Naive thymus-derived CD8-positive, alpha-beta T cell (primary cell): ENCODE data around the gene KNDC1. TPM values are rescaled to one million over a fixed set of nuclear protein-coding genes. Genes with fewer than 3 reads are reported as not detected.

Experiments used
- ATAC-seq, 2 donors: fragments of 150-1000 bp; cut with Tn5 transposase in 1 of 2; sonication (Bioruptor Pico), chemical (Tn5 transposase) in 1 of 2; 1 replicate in 1 of 2; 2 replicates in 1 of 2; pipeline ENCODE4 v1.10.0; 2021; ENCODE audit warnings: mild to moderate bottlenecking in 2 of 2, moderate library complexity in 2 of 2
- POLR2A ChIA-PET: fragments of 350-600 bp; sonication (Branson Sonifier 250); formaldehyde crosslinking; loops from one replicate; lab custom pipeline; 2021; ENCODE audit warnings: antibody characterized with exemption; lab: Charles Lee
- DNase-seq, 10 donors: peaks; one replicate each; pipeline versions ENCODE4 v3.0.0 to v3.0.0-alpha.2; 2020 to 2022
- H3K27ac Mint-ChIP-seq, 10 donors: one replicate each; pipeline ENCODE4 v1.8.0; 2020 to 2022; ENCODE audit warnings: mild to moderate bottlenecking in 10 of 10, mixed read lengths in 10 of 10, moderate library complexity in 4 of 10, inconsistent platforms in 1 of 10
- H3K27me3 Mint-ChIP-seq, 5 donors: one replicate each; pipeline ENCODE4 v1.8.0; 2021 to 2022; ENCODE audit warnings: mixed read lengths in 5 of 5
- H3K36me3 Mint-ChIP-seq, 3 donors: one replicate each; pipeline ENCODE4 v1.8.0; 2020 to 2022; ENCODE audit warnings: mixed read lengths in 3 of 3, mild to moderate bottlenecking in 2 of 3, inconsistent platforms in 1 of 3
- H3K4me1 Mint-ChIP-seq, 4 donors: one replicate each; pipeline ENCODE4 v1.8.0; 2021 to 2022; ENCODE audit warnings: mixed read lengths in 4 of 4
- H3K4me3 Mint-ChIP-seq, 10 donors: one replicate each; pipeline ENCODE4 v1.8.0; 2020 to 2022; ENCODE audit warnings: mild to moderate bottlenecking in 10 of 10, mixed read lengths in 10 of 10, moderate library complexity in 6 of 10, inconsistent platforms in 1 of 10
- H3K9me3 Mint-ChIP-seq, 9 donors: one replicate each; pipeline ENCODE4 v1.8.0; 2020 to 2022; ENCODE audit warnings: mixed read lengths in 9 of 9, mild to moderate bottlenecking in 3 of 9, inconsistent platforms in 1 of 9, moderate library complexity in 1 of 9
- polyA plus RNA-seq, 3 donors: library from polyadenylated mRNA; unstranded; fragments of 300-500 nt; fragmentation: Illumina TruSeq; gene quantifications; one replicate each; pipeline ENCODE4 v1.2.3, GENCODE V29; 2021
- total RNA-seq, 8 experiments: library from RNA in 2 of 8; stranded (reverse) in 2 of 8; gene quantifications; one replicate each; pipeline ENCODE4 v1.2.3 and lab custom pipeline; 2021 to 2026

The KNDC1 gene
- total and polyA plus RNA-seq, 5 experiments from 2014 or later = 0.49 TPM; not detected in 4

DNA sequence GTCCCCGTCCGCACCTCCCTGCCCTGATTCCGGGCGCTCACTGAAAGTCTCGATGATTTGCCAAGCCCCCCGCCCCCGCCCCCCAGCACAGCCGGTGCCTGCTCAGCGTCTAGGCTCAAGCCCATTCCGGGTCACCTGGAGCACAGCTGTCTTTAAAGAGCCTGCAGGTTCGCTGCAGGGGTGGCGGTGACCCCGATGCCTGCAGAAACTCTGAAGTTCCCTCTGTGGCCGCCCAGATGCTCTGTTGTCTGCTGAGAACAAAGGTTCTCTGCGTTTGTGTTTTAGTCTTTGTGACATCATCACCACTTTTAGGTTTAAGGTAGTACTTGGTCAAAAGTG, 78.4 kb downstream of the KNDC1 start:
- no peaks in the 10 kb centered on the region for H3K36me3 Mint-ChIP-seq
- peaks cover 0 to 3% (median 0%) of the 10 kb centered on the region in 9 donors for H3K9me3 Mint-ChIP-seq
- DNase-seq (no peak), ATAC-seq (no peak)
- peaks cover 24 to 66% (median 55%) of the 10 kb centered on the region in 5 donors for H3K27me3 Mint-ChIP-seq
- peaks cover 11 to 43% (median 32%) of the 10 kb centered on the region in 4 donors for H3K4me1 Mint-ChIP-seq
- peak overlapping the region in 5 of 10 donors; percentile 22 to 65 (median 52) for H3K4me3 Mint-ChIP-seq
- H3K27ac Mint-ChIP-seq = no peak overlapping the region
- POLR2A ChIA-PET = no interaction called here

DNA sequence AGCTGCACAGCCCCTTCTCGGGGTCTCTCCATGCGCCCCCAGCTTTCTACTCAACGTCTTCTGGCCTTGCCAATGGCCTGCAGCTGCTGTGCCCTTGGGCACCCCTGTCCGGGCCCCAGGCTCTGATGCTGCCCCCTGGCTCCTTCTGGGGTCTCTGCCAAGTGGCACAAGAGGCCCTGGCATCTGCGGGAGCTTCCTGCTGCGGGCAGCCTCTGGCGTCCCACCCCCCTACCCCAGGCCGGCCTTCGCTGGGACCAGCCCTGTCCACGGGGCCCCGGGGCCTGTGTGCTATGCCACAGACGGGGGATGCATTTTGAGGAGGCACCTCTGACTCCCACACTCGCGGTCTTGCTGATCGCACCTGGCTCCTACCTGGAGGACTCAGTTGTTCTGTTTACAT, 80.0 kb downstream of the KNDC1 start:
- POLR2A ChIA-PET = no interaction called here
- ATAC-seq (no peak), DNase-seq (no peak)
- peaks cover 17 to 57% (median 51%) of the 10 kb centered on the region in 5 donors for H3K27me3 Mint-ChIP-seq
- H3K4me1 Mint-ChIP-seq = peaks cover 11 to 41% (median 30%) of the 10 kb centered on the region in 4 donors
- H3K27ac Mint-ChIP-seq = no peak overlapping the region
- no peaks in the 10 kb centered on the region for H3K36me3 Mint-ChIP-seq
- H3K4me3 Mint-ChIP-seq = no peak overlapping the region
- H3K9me3 Mint-ChIP-seq = peaks cover 0 to 3% (median 0%) of the 10 kb centered on the region in 9 donors

DNA sequence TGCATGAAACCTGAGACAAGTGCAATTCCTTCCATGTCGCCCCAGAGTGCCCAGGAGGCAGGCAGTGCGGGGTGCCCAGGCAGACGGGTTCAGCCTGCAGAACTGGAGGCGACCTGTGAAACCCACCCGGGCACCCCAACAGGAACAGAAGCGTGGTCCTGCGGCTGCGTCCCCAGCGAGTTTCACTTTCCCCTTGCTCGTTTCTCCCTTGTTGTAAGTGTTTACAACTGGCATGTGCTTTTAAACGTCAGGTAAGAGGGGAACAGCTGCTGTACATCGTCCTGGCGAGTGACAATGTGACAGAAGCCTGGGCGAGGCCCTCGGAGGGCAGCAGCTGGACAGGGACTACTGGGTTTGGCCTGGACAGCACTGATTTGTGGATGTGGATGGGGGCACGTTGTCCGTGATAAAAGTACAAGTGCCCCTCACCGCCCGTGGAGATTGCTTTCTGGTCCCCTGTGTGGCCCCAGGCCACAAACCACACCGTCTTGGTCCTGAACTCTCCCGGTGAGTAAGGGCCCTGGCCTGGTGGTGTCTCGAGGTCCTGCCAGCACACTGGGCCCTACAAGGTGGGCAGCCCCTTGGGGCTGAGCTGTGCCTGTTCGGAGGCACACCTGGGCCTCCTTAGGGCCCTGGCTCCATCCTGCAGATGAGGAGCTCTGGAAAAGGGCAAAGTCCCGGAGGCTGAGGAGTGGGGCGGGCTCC, 81.6 kb downstream of the KNDC1 start:
- H3K27ac Mint-ChIP-seq = peak overlapping the region in 1 of 10 donors; percentile 11
- H3K4me3 Mint-ChIP-seq = peak overlapping the region; percentile 65 to 87 (median 83)
- POLR2A ChIA-PET = no interaction called here
- peak; percentile 48 to 65 for ATAC-seq
- peaks cover 8 to 32% (median 26%) of the 10 kb centered on the region in 4 donors for H3K4me1 Mint-ChIP-seq
- peak in 1 of 10 donors; percentile 26 for DNase-seq
- H3K36me3 Mint-ChIP-seq = no peaks in the 10 kb centered on the region
- peaks cover 0 to 3% (median 0%) of the 10 kb centered on the region in 9 donors for H3K9me3 Mint-ChIP-seq
- peaks cover 15 to 60% (median 45%) of the 10 kb centered on the region in 5 donors for H3K27me3 Mint-ChIP-seq

DNA sequence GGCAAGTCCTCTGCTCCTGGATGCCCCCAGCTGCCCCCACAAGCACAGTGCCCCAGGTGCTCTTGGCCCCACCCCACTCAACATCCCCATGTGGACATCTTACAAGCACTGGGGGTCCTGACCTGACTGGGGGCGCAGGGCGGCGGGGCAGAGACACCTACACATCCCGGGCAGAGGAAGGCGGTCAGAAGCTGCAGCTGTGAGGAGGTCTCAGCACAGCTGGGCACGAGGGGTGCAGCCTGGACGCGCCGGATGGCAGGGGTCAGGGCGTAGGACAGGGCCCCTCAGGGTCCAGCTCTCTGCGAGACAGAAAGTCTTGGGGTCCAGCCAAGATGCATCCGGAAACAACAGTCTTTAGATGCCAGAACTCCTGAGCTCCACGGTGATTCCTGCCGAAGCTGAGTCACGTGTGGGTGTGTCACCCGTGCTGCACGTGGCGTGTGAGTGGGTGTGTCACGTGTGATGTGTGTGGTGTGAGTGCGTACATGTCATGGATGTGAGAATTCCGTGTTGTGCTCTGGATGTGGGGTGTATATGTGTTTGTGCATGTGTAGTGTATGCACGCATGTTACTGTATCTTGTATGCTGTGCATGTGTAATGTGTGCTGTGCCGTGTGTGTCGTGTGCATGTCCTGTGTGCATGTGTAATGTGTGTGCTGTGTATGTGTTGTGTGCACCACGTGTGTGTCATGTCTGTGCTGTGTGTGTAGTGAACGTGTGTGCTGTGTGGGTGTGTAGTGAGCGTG, 82.8 kb downstream of the KNDC1 start:
- H3K27ac Mint-ChIP-seq = peak overlapping the region in 3 of 10 donors; percentile 14 to 63 (median 34)
- H3K9me3 Mint-ChIP-seq = peaks cover 0 to 3% (median 0%) of the 10 kb centered on the region in 9 donors
- peaks cover 8 to 32% (median 25%) of the 10 kb centered on the region in 4 donors for H3K4me1 Mint-ChIP-seq
- POLR2A ChIA-PET = no interaction called here
- peaks cover 15 to 57% (median 47%) of the 10 kb centered on the region in 5 donors for H3K27me3 Mint-ChIP-seq
- DNase-seq (no peak), ATAC-seq (no peak)
- no peaks in the 10 kb centered on the region for H3K36me3 Mint-ChIP-seq
- H3K4me3 Mint-ChIP-seq = peak overlapping the region in 8 of 10 donors; percentile 3 to 73 (median 30)

DNA sequence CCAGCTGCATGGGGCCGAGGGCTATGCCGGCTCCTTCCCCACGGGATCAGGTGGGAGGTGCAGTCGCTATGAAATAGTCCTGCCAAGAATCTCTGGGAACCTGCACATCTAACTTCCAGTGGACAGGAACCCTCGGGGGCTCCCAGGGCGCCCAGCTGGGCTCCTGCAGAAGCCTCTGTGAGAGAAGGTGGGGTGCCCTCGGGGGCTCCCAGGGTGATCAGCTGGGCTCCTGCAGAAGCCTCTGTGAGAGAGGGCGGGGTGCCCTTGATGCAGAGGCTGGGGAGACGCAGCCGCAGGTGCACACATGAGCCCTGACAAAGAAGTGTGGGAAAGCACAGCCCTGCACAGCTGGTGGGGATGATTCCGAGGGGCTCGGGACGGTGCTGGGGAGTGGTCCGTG, 83.6 kb downstream of the KNDC1 start:
- Mint-ChIP-seq H3K9me3 (peaks cover 0 to 3% (median 0%) of the 10 kb centered on the region in 9 donors), H3K27ac (no peak overlapping the region), H3K4me1 (peaks cover 8 to 31% (median 25%) of the 10 kb centered on the region in 4 donors), H3K36me3 (no peaks in the 10 kb centered on the region), H3K4me3 (peak overlapping the region in 1 of 10 donors; percentile 11), H3K27me3 (peaks cover 14 to 53% (median 45%) of the 10 kb centered on the region in 5 donors)
- POLR2A ChIA-PET = no interaction called here
- ATAC-seq = no peak
- DNase-seq = no peak

DNA sequence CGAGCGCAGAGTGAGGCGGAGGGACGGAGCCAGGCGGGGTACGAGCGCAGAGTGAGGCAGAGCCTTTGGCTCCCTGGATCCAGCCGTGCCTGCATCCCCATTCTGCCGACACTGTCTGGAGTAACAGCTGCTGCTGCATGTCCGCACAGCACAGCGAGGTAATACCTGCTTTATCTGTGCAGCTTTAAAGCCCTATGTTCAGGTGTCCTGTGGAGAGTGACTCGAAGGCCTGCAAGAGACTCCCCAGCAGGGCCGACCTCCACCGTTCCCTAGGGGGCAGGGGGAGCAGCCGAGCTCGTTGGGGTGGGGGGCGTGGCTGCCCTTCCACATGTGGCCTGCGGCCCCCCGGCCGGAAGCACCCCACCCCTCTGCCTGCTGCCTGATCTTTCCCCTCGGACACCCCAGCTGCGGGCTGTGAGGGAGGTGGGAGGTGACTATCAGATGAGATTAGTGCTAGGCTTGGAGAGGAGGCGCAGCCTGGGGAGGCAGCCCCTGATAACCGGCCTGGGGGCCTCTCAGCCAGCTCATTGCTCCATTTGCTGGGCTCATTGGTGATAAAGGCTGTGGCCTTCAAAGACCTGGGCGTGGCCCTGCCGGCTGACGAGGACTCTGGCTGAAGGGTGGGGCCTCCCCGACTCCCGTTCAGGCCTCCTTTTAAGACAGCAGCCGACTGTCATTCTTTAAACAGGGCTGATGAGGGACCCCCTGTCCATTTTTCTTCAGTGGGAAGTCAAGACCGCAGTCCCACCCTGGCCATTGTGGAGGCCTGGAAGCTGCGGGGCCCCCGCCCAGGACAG, 85.6 kb downstream of the KNDC1 start:
- Mint-ChIP-seq H3K4me1 (peaks cover 15 to 25% (median 21%) of the 10 kb centered on the region in 4 donors), H3K27ac (no peak overlapping the region)
- POLR2A ChIA-PET = no interaction called here

DNA sequence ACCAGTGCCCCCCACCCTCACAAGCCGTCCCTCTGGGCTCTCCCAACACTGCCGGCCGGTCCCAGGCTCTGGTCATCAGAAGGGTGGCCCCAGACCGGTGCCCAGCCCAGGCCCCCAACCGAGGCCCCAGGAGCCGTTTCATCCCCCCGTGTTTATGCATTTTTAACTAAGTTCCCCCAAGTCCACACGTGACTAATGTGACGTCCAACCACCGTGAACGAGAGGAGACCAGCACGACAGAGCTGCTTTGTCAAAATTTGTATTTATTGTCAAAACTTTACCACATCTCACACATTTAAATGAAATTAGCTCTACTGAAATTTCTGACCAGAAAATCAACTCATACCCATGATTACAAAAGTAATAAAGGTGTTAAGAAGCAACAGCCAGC, 86.2 kb downstream of the KNDC1 start:
- peaks cover 8 to 34% (median 27%) of the 10 kb centered on the region in 5 donors for H3K27me3 Mint-ChIP-seq
- H3K36me3 Mint-ChIP-seq = no peaks in the 10 kb centered on the region
- ATAC-seq = no peak
- peaks cover 11 to 19% (median 16%) of the 10 kb centered on the region in 4 donors for H3K4me1 Mint-ChIP-seq
- no peak overlapping the region for H3K27ac Mint-ChIP-seq
- H3K4me3 Mint-ChIP-seq = no peak overlapping the region
- POLR2A ChIA-PET = no interaction called here
- no peak for DNase-seq
- no peaks in the 10 kb centered on the region for H3K9me3 Mint-ChIP-seq

More for the DNA sequence above, 85.6 kb downstream of the KNDC1 start:
- Mint-ChIP-seq H3K27me3 (peaks cover 11 to 40% (median 33%) of the 10 kb centered on the region in 5 donors), H3K36me3 (no peaks in the 10 kb centered on the region), H3K4me3 (no peak overlapping the region), H3K9me3 (no peaks in the 10 kb centered on the region)
- ATAC-seq (no peak), DNase-seq (no peak)

DNA sequence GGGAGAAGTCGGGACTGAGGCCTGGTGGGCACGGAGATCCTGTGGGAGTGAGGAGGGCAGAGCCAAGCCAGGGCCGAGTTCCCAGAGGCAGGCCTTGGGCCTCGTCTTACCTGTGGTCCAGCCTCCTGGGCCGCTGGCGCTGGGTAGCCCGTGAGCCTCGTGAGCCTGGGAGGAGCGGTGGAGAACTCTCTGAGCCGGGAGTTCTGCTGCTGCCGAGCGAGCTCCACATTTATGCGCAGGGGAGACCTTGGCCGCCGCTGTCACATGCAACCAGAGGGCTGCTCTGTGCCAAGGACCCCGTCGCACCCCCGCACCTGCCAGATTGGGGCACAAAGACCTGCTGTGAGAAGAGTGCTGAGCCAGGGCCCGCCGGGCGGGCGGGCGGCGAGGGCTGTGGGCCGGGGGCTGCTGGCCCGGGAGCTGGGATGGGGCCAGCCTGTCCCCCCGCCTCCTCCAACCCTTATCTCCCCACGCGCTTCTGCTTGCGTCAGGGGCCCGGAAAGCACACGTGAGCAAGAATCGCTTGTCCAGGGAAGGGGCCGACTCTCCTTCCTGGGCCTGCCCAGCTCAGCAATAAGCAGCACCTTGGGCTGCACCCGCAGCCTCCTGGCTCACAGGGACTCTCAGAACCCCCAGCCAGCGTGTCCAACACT, 87.8 kb downstream of the KNDC1 start:
- POLR2A ChIA-PET = no interaction called here
- Mint-ChIP-seq H3K4me1 (peaks cover 4 to 8% (median 6%) of the 10 kb centered on the region in 4 donors), H3K27ac (no peak overlapping the region), H3K36me3 (no peaks in the 10 kb centered on the region), H3K4me3 (no peak overlapping the region), H3K27me3 (peaks cover 4 to 23% (median 11%) of the 10 kb centered on the region in 5 donors), H3K9me3 (no peaks in the 10 kb centered on the region)
- DNase-seq = no peak
- ATAC-seq = no peak

DNA sequence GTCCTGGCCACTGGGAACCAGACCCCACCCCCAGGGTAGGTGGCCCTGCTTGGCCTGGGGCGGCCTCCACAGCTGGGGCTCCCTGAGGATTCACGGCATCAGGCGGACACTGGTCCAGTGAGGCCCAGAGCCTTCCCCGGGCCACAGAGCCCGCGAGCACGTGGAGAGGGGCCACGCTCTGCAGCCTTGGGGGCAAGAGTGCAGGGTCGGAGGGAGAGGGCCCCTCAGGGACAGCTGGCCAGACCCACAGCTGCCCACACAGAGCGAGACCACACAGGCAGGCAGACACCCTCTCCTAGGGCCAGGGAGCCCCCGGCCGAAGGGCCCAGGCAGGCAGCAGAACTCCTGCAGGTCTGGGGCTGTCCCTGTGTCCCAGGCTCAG, 88.3 kb downstream of the KNDC1 start:
- no peak overlapping the region for H3K27ac Mint-ChIP-seq
- no peak overlapping the region for H3K4me3 Mint-ChIP-seq
- peaks cover 0 to 8% (median 1%) of the 10 kb centered on the region in 4 donors for H3K4me1 Mint-ChIP-seq
- ATAC-seq (no peak), DNase-seq (no peak)
- H3K9me3 Mint-ChIP-seq = no peaks in the 10 kb centered on the region
- H3K36me3 Mint-ChIP-seq = no peaks in the 10 kb centered on the region
- H3K27me3 Mint-ChIP-seq = peaks cover 0 to 18% (median 7%) of the 10 kb centered on the region in 5 donors
- POLR2A ChIA-PET = no interaction called here

DNA sequence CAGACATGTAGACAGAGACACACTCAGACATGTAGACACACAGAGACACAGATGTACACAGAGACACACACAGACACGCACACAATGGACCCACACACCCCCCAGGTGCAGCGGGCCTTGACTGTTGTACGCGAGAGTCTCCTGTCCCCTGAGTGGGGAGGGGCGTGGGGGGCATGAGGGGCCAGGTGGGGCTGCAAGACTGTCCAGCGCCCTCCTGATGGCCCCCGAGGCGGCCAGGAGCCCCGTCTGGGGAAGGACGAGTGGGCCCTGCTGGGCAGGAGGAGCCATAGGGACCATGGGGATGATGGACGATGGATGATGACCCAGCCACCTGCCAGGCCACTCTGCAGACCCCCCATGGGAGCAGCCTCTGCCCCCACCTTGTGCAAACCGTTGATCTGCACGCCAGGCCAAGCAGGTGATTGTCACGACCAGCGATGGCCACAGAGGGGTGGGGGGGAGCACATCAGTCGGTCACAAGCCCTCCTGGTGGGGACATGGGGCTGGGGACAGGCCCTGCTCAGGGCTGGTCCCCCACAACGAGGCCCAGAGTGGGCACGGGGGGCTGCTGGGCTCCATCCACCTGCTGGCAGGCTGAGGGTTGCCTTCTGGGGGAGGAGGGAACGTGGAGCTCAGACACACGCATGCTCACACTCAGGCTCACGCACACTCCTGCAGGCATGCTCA, 89.2 kb downstream of the KNDC1 start:
- no peaks in the 10 kb centered on the region for H3K36me3 Mint-ChIP-seq

DNA sequence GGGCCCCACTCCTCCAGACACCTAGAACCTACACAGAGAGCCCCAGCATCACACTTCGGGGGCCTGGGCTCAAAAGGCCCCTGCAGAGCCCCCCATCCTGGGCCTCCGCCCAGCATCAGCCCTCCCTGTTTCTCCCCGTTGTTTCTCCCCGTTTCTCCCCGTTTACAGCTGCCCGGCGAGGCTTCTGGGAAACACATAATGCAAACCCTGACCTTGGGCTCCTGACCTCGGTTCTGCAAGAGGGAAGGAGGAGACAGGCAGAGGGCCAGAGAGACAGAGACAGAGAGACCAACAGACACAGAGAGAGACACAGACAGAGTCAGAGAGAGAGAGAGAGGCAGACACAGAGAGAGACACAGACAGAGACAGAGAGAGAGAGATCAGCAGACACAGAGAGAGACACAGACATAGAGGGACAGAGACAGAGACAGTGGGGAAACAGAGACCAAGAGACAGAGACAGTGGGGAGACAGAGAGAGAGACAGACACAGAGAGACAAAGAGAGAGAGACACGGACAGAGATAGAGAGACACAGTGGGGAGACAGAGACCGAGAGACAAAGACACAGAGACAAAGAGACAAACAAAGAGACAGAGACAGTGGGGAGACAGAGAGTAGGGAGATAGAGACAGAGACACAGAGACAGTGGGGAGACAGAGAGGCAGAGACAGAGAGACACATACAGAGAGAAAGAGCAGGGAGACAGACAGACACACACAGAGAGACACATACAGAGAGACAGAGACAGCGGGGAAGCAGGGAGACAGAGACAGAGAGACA, 90.1 kb downstream of the KNDC1 start:
- ATAC-seq (no peak), DNase-seq (no peak)
- Mint-ChIP-seq H3K27ac (peak overlapping the region in 7 of 10 donors; percentile 0 to 96 (median 22)), H3K36me3 (no peaks in the 10 kb centered on the region), H3K4me1 (peaks cover 0 to 8% (median 3%) of the 10 kb centered on the region in 4 donors), H3K9me3 (no peaks in the 10 kb centered on the region), H3K27me3 (peaks cover 0 to 14% (median 8%) of the 10 kb centered on the region in 5 donors), H3K4me3 (no peak overlapping the region)
- POLR2A ChIA-PET = no interaction called here

More for the DNA sequence above, 89.2 kb downstream of the KNDC1 start:
- Mint-ChIP-seq H3K27me3 (peaks cover 0 to 16% (median 7%) of the 10 kb centered on the region in 5 donors), H3K9me3 (no peaks in the 10 kb centered on the region), H3K4me3 (no peak overlapping the region), H3K4me1 (peaks cover 0 to 8% (median 1%) of the 10 kb centered on the region in 4 donors), H3K27ac (no peak overlapping the region)
- no peak for ATAC-seq
- POLR2A ChIA-PET = no interaction called here
- no peak for DNase-seq
